Lower lobe of right lung (tissue), 2 donors: ENCODE data around the gene PLLP. TPM values are rescaled to one million over a fixed set of nuclear protein-coding genes. Genes with fewer than 3 reads are reported as not detected.

ENCODE experiments used
- ATAC-seq, 2 donors: fragments of 200-7000 bp; cut with Tn5 transposase; one replicate each; pipeline ENCODE4 v1.9.1; 2020 to 2022; ENCODE audit warnings: mild to moderate bottlenecking in 2 of 2, moderate library complexity in 2 of 2
- DNase-seq: peaks from one replicate; pipeline ENCODE4 v3.0.0-alpha.2; 2020
- H3K27ac ChIP-seq: fragments of 200-600 bp; one replicate; pipeline ENCODE4 v1.8.0; 2022
- H3K27me3 ChIP-seq: fragments of 200-600 bp; one replicate; pipeline ENCODE4 v1.8.0; 2022; ENCODE audit warnings: low read depth
- H3K36me3 ChIP-seq: fragments of 200-600 bp; one replicate; pipeline ENCODE4 v1.8.0; 2022; ENCODE audit warnings: mild to moderate bottlenecking
- H3K4me1 ChIP-seq: fragments of 200-600 bp; one replicate; pipeline ENCODE4 v1.8.0; 2022
- H3K4me3 ChIP-seq: fragments of 200-600 bp; one replicate; pipeline ENCODE4 v1.8.0; 2022; ENCODE audit warnings: mild to moderate bottlenecking
- H3K9me3 ChIP-seq: fragments of 200-600 bp; one replicate; pipeline ENCODE4 v1.8.0; 2022
- intact Hi-C: fragments of 100-400 bp; cut with DNase I; formaldehyde crosslinking; loops from one replicate; pipeline ENCODE4 v1.11.0; 2022
- long read RNA-seq: library from polyadenylated mRNA; unstranded; transcript quantifications from one replicate; pipeline ENCODE4 v2.0.0, GENCODE V29; 2021
- total RNA-seq: library from RNA; stranded (reverse); fragmentation: NEBNext Ultra II Directional; extraction: Animal tissue kit (Norgen Biotek cat#: 25700); gene quantifications from one replicate; pipeline ENCODE4 v1.2.1, GENCODE V29; 2021
- TF ChIP-seq, protein P1 (sequence below): fragments of 200-600 bp; IDR thresholded peaks from one replicate; pipeline ENCODE4 v1.8.0; 2022; ENCODE audit warnings: antibody characterized with exemption, mild to moderate bottlenecking
- donor health status: DM: no; HTN: yes; CAD: no; lungs with severe emphysema.

Gene PLLP, protein sequence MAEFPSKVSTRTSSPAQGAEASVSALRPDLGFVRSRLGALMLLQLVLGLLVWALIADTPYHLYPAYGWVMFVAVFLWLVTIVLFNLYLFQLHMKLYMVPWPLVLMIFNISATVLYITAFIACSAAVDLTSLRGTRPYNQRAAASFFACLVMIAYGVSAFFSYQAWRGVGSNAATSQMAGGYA
- total RNA-seq, result 77.5 TPM
- long read RNA-seq, transcript PLLP-201 (4 exons, 1,512 nt), result major isoform, 83 of 120 reads
- long read RNA-seq, partial matches to known transcripts, result 6 of 120 reads
- long read RNA-seq, other reads (novel, unspliced or antisense), result 30 of 120 reads

DNA sequence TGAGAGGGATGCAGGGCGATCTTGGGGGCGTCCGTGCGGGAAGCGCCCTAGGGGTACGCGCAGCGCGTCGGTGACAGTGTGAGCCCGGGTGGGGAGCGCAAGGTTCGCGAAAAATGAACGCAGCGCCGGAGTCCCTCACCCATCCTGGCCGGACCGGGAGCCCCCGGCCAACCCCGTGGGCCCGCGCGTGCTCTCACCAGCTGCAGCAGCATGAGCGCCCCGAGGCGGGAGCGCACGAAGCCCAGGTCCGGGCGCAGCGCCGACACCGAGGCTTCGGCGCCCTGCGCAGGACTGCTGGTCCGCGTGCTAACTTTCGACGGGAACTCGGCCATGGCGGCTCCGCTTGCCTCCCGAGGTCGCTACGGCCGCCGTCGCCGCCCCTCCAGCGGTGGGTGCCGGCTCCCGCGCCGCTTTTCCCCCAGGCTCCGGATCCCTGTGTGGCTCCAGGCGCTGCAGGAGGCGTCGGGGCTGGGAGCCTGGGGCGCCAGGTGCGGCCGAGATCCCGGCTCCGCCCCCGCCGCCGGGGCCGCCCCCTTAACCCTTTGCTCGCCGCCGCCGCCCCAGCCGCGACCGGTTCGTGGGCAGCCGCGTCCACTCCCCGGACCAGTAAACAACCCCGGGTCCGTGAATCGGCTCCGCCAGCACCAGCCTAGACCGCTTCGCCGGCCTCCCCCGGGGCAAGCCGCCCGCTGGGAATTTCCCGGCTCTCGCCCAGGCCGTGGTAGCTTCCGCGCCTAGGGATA lies at the start of gene PLLP:
Gene PLLP, minus strand, starts transcription at position 464 of the 743 bp plus-strand sequence. Its CDS starts 132 bp downstream, at position 332.
- TF ChIP-seq, protein P1, sequence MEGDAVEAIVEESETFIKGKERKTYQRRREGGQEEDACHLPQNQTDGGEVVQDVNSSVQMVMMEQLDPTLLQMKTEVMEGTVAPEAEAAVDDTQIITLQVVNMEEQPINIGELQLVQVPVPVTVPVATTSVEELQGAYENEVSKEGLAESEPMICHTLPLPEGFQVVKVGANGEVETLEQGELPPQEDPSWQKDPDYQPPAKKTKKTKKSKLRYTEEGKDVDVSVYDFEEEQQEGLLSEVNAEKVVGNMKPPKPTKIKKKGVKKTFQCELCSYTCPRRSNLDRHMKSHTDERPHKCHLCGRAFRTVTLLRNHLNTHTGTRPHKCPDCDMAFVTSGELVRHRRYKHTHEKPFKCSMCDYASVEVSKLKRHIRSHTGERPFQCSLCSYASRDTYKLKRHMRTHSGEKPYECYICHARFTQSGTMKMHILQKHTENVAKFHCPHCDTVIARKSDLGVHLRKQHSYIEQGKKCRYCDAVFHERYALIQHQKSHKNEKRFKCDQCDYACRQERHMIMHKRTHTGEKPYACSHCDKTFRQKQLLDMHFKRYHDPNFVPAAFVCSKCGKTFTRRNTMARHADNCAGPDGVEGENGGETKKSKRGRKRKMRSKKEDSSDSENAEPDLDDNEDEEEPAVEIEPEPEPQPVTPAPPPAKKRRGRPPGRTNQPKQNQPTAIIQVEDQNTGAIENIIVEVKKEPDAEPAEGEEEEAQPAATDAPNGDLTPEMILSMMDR, result no peak
- peaks cover 34% of the 10 kb centered on the region for H3K4me1 ChIP-seq
- DNase-seq (peak; percentile 69), ATAC-seq (peak; percentile 90 to 93)
- intact Hi-C loops, result no loop called here
- H3K27ac ChIP-seq, result peak within 1 kb of the TSS; percentile 86
- no peaks in the 10 kb centered on the region for H3K36me3 ChIP-seq
- peak within 1 kb of the TSS; percentile 73 for H3K4me3 ChIP-seq
- H3K27me3 ChIP-seq, result peaks cover 16% of the 10 kb centered on the region
- H3K9me3 ChIP-seq, result no peaks in the 10 kb centered on the region

DNA sequence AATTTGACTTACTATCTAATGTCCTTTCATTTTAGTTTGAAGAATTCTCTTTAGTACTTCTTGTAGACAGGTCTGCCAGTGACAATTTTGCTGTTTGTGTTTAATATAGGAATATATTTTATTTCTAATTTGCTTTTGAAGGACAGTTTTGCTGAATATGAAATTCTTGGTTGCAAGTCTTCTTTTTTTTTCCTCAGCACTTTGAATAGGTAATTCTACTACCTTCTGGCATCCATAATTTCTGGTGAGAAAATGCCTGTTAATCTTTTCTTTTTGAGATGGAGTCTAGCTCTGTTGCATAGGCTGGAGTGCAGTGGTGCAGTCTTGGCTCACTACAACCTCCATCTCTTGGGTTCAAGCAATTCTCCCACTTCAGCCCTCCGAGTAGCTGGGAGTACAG lies 48.9 kb upstream of the PLLP start:
- Histone ChIP-seq H3K9me3 (peaks cover 4% of the 10 kb centered on the region), H3K36me3 (no peaks in the 10 kb centered on the region), H3K27me3 (no peaks in the 10 kb centered on the region), H3K4me1 (no peaks in the 10 kb centered on the region), H3K4me3 (no peak overlapping the region), H3K27ac (no peak overlapping the region)
- DNase-seq (no peak), ATAC-seq (no peak)
- TF ChIP-seq, protein P1, result no peak
- intact Hi-C loops, result no loop called here

DNA sequence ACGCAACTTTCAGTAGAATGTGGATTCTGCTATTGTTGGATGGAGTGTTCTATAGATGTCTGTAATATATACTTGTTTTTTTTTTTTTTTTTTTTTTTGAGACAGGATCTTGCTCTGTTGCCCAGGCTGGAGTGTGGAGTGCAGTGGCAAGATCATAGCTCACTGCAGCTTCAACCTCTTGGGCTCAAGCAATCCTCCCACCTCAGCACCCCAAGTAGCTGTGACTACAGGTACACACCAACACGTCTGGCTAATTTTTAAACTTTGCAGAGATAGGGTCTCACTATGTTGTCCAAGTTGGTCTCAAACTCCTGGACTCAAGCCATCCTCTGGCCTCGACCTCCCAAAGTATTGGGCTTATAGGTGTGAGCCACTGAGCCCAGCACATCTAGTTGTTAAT lies 46.9 kb upstream of the PLLP start:
- no peaks in the 10 kb centered on the region for H3K4me1 ChIP-seq
- no peak overlapping the region for H3K27ac ChIP-seq
- no peaks in the 10 kb centered on the region for H3K27me3 ChIP-seq
- intact Hi-C loops, result no loop called here
- TF ChIP-seq, protein P1, result no peak
- H3K9me3 ChIP-seq, result peaks cover 10% of the 10 kb centered on the region
- H3K4me3 ChIP-seq, result no peak overlapping the region
- H3K36me3 ChIP-seq, result no peaks in the 10 kb centered on the region
- no peak for ATAC-seq
- no peak for DNase-seq

DNA sequence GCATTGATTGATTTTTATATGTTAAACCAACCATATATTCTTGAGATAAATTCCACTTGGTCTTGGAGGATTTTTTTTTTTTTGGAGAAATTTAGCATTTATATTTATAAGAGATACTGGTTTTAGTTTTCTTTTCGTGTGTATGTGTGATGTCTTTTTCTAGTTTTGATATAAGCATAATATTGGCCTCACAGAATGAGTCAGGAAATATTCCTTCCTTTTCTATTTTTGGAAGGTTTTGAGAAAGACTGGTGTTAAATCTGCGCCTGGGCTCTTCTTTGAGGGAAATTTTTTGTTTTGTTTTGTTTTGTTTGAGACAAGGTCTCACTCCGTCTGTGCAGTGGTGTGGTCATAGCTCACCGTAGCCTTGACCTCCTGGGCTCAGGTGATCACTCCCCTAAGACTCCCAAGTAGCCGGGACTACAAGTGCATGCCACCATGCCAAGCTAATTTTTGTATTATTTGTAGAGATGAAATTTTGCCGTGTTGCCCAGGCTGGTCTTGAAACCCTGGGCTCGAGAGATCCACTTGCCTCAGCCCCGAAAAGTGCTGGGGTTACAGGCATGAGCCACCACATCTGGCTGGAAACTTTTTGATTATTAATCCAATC lies 45.4 kb upstream of the PLLP start:
- Histone ChIP-seq H3K9me3 (peaks cover 13% of the 10 kb centered on the region), H3K27me3 (no peaks in the 10 kb centered on the region), H3K27ac (no peak overlapping the region), H3K4me3 (no peak overlapping the region), H3K36me3 (no peaks in the 10 kb centered on the region), H3K4me1 (no peaks in the 10 kb centered on the region)
- DNase-seq (no peak), ATAC-seq (no peak)
- TF ChIP-seq, protein P1, result no peak
- intact Hi-C loops, result no loop called here

DNA sequence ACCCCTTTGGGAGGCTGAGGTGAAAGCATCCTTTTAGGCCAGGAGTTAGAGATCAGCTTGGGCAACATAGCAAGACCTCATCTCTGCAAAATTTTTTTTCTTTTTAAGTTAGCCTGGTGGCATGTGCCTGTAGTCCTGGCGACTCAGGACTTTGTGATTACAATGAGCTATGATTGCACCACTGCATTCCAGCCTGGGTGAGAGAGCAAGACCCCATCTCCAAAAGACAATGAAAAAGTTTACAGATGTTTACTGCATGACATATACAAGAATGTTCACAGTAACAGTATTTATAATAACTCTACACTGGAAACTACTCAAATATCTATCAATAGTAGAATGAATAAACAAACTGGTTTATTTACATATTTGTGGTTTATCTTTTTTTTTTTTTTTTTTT lies 41.0 kb upstream of the PLLP start:
- no peak for ATAC-seq

More for the DNA sequence above, 41.0 kb upstream of the PLLP start:
- Histone ChIP-seq H3K27me3 (no peaks in the 10 kb centered on the region), H3K4me3 (no peak overlapping the region), H3K9me3 (peaks cover 8% of the 10 kb centered on the region), H3K27ac (no peak overlapping the region), H3K4me1 (no peaks in the 10 kb centered on the region), H3K36me3 (no peaks in the 10 kb centered on the region)
- intact Hi-C loops, result no loop called here
- no peak for DNase-seq
- TF ChIP-seq, protein P1, result no peak
